Vagina (tissue), 2 donors: ENCODE results near the gene C1QC.

Source experiments
- POLR2A ChIP-seq, 2 donors: fragments of 450-650 bp; IDR thresholded peaks; one replicate each; pipeline ENCODE4 v1.6.1; 2017; ENCODE audit warnings: antibody characterized with exemption in 2 of 2, mild to moderate bottlenecking in 2 of 2, moderate library complexity in 2 of 2
- POLR2AphosphoS5 ChIP-seq, 2 donors: sonication (generic); formaldehyde crosslinking; IDR thresholded peaks; one replicate each; pipeline ENCODE4 v1.9.0; 2017; ENCODE audit warnings: antibody characterized with exemption in 2 of 2, mild to moderate bottlenecking in 2 of 2, low read depth in 1 of 2; ENCODE audit not compliant: insufficient read depth in 1 of 2
- TF ChIP-seq, protein P1 (sequence below), 3 experiments: fragments of 450-650 bp in 2 of 3; fragments of 200-600 bp in 1 of 3; sonication (generic) in 1 of 3; IDR thresholded peaks; one replicate each; pipeline ENCODE4 v1.5.1; 2017 to 2019; ENCODE audit warnings: antibody characterized with exemption in 3 of 3, mild to moderate bottlenecking in 2 of 3, moderate library complexity in 2 of 3

DNA sequence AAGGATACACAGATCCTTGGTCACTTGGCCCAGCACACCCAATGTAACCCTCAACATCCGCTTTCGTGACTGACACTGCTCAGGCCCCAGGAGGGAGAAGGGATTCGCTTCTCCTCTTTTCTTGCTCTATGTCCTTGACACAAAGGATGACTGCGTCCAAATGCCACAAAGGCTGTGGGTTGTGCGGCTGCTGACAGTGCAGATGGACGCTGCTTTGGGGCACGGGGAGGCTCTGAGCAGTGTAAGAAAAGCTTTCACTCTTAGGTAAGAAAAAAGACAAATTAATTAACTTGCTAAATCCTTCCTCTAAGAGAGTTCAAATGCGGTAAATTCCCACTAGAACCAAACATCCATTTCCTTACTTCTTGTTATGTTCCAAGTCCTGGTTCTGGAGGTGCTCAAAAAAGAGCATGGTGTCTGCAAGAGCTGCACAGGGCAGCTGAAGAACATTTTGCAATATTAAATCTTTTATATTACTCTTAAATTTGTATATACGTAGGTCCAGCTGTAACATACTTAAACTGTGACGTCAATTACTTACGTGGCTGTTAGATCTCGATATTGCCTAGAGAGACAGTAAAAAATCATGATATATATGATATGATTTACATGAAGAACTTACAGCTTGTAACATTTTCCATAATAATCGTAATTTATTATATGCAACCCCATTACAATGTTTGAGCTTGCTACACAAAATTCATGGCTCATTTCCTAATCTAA is 47.8 kb downstream of the C1QC start:
- no peak for TF ChIP-seq POLR2A (IDR thresholded peaks at IDR 0.05)
- TF ChIP-seq, protein P1, sequence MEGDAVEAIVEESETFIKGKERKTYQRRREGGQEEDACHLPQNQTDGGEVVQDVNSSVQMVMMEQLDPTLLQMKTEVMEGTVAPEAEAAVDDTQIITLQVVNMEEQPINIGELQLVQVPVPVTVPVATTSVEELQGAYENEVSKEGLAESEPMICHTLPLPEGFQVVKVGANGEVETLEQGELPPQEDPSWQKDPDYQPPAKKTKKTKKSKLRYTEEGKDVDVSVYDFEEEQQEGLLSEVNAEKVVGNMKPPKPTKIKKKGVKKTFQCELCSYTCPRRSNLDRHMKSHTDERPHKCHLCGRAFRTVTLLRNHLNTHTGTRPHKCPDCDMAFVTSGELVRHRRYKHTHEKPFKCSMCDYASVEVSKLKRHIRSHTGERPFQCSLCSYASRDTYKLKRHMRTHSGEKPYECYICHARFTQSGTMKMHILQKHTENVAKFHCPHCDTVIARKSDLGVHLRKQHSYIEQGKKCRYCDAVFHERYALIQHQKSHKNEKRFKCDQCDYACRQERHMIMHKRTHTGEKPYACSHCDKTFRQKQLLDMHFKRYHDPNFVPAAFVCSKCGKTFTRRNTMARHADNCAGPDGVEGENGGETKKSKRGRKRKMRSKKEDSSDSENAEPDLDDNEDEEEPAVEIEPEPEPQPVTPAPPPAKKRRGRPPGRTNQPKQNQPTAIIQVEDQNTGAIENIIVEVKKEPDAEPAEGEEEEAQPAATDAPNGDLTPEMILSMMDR (IDR thresholded peaks at IDR 0.05), result no peak
- no peak for TF ChIP-seq POLR2AphosphoS5 (IDR thresholded peaks at IDR 0.05; ENCODE audit: insufficient read depth in 1 of 2, low read depth in 1 of 2)
